WTC11 (cell line): ENCODE measurements around the gene NCMAP. TPM values are rescaled to one million over a fixed set of nuclear protein-coding genes. Genes with fewer than 3 reads are reported as not detected.

Experiments
- ATAC-seq: fragments of 200-7000 bp; cut with Tn5 transposase; 2 replicates; pipeline ENCODE4 v1.10.0; 2021; ENCODE audit warnings: mild to moderate bottlenecking, moderate library complexity
- CTCF ChIA-PET: fragments of 300-600 bp; sonication (Branson Sonifier 250); formaldehyde crosslinking; loops from one replicate; lab custom pipeline; 2021; ENCODE audit warnings: antibody characterized with exemption; lab: Charles Lee
- POLR2A ChIA-PET: fragments of 350-600 bp; sonication (Branson Sonifier 250); formaldehyde crosslinking; loops from one replicate; lab custom pipeline; 2021; ENCODE audit warnings: antibody characterized with exemption; lab: Charles Lee
- DNase-seq: peaks from one replicate; pipeline ENCODE4 v3.0.0; 2021; ENCODE audit warnings: low spot score
- H3K27ac Mint-ChIP-seq: 2 replicates; pipeline ENCODE4 v1.8.0; 2021; ENCODE audit warnings: mixed read lengths
- H3K27me3 Mint-ChIP-seq: 2 replicates; pipeline ENCODE4 v1.8.0; 2021; ENCODE audit warnings: low read depth, mild to moderate bottlenecking, moderate library complexity, mixed read lengths
- H3K36me3 Mint-ChIP-seq: 2 replicates; pipeline ENCODE4 v1.8.0; 2021; ENCODE audit warnings: mixed read lengths
- H3K4me1 Mint-ChIP-seq: 2 replicates; pipeline ENCODE4 v1.8.0; 2022; ENCODE audit warnings: mixed read lengths
- H3K4me3 Mint-ChIP-seq: 2 replicates; pipeline ENCODE4 v1.8.0; 2021; ENCODE audit warnings: mild to moderate bottlenecking, moderate library complexity, mixed read lengths
- H3K9me3 Mint-ChIP-seq: 2 replicates; pipeline ENCODE4 v1.8.0; 2021; ENCODE audit warnings: mixed read lengths
- E2F5 ChIP-seq: sonication (generic); formaldehyde crosslinking; IDR thresholded peaks from 2 replicates; pipeline ENCODE4 v1.8.1; 2022; ENCODE audit warnings: mild to moderate bottlenecking, moderate library complexity, missing genetic modification reagents
- EMX1 ChIP-seq: fragments of 250-450 bp; sonication (Bioruptor Pico); IDR thresholded peaks from 2 replicates; pipeline ENCODE4 v1.8.0; 2021; ENCODE audit warnings: mild to moderate bottlenecking
- GABPB1 ChIP-seq: sonication (generic); formaldehyde crosslinking; IDR thresholded peaks from 2 replicates; pipeline ENCODE4 v1.8.1; 2023; ENCODE audit warnings: mild to moderate bottlenecking, missing genetic modification reagents
- HMGA2 ChIP-seq: fragments of 250-450 bp; sonication (Bioruptor Pico); IDR thresholded peaks from 2 replicates; pipeline ENCODE4 v1.4.0; 2021; ENCODE audit warnings: mild to moderate bottlenecking, moderate library complexity
- IRF1 ChIP-seq: sonication (generic); formaldehyde crosslinking; IDR thresholded peaks from 2 replicates; pipeline ENCODE4 v1.8.0; 2023; ENCODE audit warnings: missing genetic modification reagents
- IRF2 ChIP-seq: sonication (generic); formaldehyde crosslinking; IDR thresholded peaks from 2 replicates; pipeline ENCODE4 v1.8.0; 2022; ENCODE audit warnings: low read depth, missing genetic modification reagents, borderline replicate concordance
- MXD4 ChIP-seq: fragments of 250-450 bp; sonication (Bioruptor Pico); IDR thresholded peaks from 2 replicates; pipeline ENCODE4 v1.8.0; 2021; ENCODE audit warnings: mild to moderate bottlenecking, moderate library complexity, borderline replicate concordance
- NR2C2 ChIP-seq: sonication (generic); formaldehyde crosslinking; IDR thresholded peaks from 2 replicates; pipeline ENCODE4 v1.8.0; 2022; ENCODE audit warnings: mild to moderate bottlenecking, missing genetic modification reagents
- RELA ChIP-seq: sonication (generic); formaldehyde crosslinking; IDR thresholded peaks from 2 replicates; pipeline ENCODE4 v1.8.1; 2022; ENCODE audit warnings: missing genetic modification reagents, mild to moderate bottlenecking, borderline replicate concordance
- RORB ChIP-seq: fragments of 250-450 bp; sonication (Bioruptor Pico); IDR thresholded peaks from 2 replicates; pipeline ENCODE4 v1.9.0; 2021; ENCODE audit warnings: mild to moderate bottlenecking
- USF1 ChIP-seq: sonication (generic); formaldehyde crosslinking; IDR thresholded peaks from 2 replicates; pipeline ENCODE4 v1.8.0; 2022; ENCODE audit warnings: mild to moderate bottlenecking, missing genetic modification reagents
- ZBTB21 ChIP-seq: sonication (generic); formaldehyde crosslinking; IDR thresholded peaks from 2 replicates; pipeline ENCODE4 v1.8.1; 2023; ENCODE audit warnings: mild to moderate bottlenecking, missing genetic modification reagents, borderline replicate concordance
- ZBTB43 ChIP-seq: sonication (generic); formaldehyde crosslinking; IDR thresholded peaks from 2 replicates; pipeline ENCODE4 v1.8.1; 2023; ENCODE audit warnings: mild to moderate bottlenecking, missing genetic modification reagents
- ZNF396 ChIP-seq: fragments of 250-450 bp; sonication (Bioruptor Pico); IDR thresholded peaks from 2 replicates; pipeline ENCODE4 v1.8.0; 2021; ENCODE audit warnings: mild to moderate bottlenecking, moderate library complexity, borderline replicate concordance
- ZNF425 ChIP-seq: fragments of 250-450 bp; sonication (Bioruptor Pico); conservative IDR thresholded peaks from 2 replicates; pipeline ENCODE4 v1.9.0; 2021; ENCODE audit warnings: mild to moderate bottlenecking
- ZNF512 ChIP-seq: sonication (generic); formaldehyde crosslinking; IDR thresholded peaks from 2 replicates; pipeline ENCODE4 v1.8.1; 2022; ENCODE audit warnings: missing genetic modification reagents, borderline replicate concordance
- ZNF532 ChIP-seq: fragments of 250-450 bp; sonication (Bioruptor Pico); IDR thresholded peaks from 2 replicates; pipeline ENCODE4 v1.9.0; 2021; ENCODE audit warnings: mild to moderate bottlenecking, borderline replicate concordance
- total RNA-seq: library from RNA; stranded (reverse); gene quantifications from 3 replicates; pipeline ENCODE4 v1.2.3, GENCODE V29; 2021

NCMAP gene
- total RNA-seq, 1 experiment from 2014 or later, result 0.26 TPM

DNA sequence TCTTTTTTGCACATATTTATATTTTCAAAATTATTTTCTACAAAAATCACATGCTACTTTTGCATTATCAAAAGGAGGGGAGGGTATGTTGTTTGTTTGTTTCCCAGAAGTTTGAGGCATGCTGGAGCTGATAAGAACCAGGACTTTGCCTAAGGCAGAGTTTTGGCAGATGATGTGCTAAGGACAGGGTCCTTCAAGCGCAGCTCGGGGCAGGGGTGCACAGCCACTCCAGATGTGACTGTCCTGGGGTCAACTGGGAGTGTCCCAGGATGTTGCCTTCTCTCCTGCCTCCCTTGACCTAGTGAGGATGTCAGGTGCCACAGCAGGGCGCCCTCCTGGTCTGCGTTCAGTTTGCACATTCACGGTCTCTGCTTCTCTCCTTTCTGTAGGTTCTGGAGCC lies 44.7 kb downstream of the NCMAP start:
- no peak for ATAC-seq
- no peak for DNase-seq
- Mint-ChIP-seq H3K4me1 (no peaks in the 10 kb centered on the region), H3K36me3 (no peaks in the 10 kb centered on the region), H3K9me3 (no peaks in the 10 kb centered on the region), H3K27ac (no peak overlapping the region), H3K4me3 (no peak overlapping the region), H3K27me3 (no peaks in the 10 kb centered on the region; the same call in 1 of the 2 replicates)
- ChIA-PET CTCF (no interaction called here), POLR2A (no interaction called here)
- TF ChIP-seq EMX1 (CRISPR knock-in tag), result no peak
- TF ChIP-seq MXD4, result no peak
- TF ChIP-seq HMGA2 (CRISPR knock-in tag), result no peak
- TF ChIP-seq IRF2, result no peak
- TF ChIP-seq ZNF512, result no peak
- TF ChIP-seq ZNF532, result no peak
- no peak for TF ChIP-seq RORB (CRISPR knock-in tag)
- no peak for TF ChIP-seq ZBTB43 (CRISPR knock-in tag)
- no peak for TF ChIP-seq NR2C2 (CRISPR knock-in tag)
- no peak for TF ChIP-seq ZBTB21 (CRISPR knock-in tag)
- TF ChIP-seq IRF1, result no peak
- TF ChIP-seq ZNF396 (CRISPR knock-in tag), result no peak
- no peak for TF ChIP-seq ZNF425 (CRISPR knock-in tag)
- no peak for TF ChIP-seq USF1 (CRISPR knock-in tag)

DNA sequence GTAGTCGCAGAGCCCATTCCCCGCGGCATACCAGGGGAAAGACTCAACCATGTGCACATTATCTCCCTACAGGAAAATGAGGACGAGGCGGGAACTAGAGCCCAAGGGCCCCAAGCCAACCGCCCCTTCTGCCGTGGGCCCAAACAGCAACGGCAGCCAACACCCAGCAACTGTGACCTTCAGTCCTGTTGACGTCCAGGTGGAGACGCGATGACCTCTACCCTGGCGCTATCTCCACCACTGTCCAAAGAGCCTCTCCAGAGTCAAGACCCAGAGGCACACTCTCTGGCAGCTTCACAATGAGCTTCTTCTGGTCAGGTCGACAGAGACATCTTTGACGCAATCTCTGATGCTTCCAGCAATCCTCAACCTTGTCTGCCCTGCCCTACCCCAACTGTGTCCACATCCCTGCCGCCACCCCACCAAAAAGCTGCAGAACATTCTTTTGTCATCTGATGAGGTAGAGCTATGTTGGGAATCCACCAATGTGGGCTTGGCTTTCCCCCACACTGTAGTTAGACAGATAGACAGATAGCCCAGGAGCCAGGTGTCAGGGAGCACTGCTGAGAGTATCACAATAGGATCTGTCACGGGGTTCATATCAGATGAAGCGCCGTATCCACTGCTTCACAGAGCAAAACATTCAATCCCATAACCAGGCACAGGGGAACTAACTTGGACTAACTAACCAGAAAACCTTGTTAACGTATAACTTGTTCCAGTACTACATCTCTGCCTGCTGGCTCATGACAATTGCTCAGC lies 49.8 kb downstream of the NCMAP start:
- no peaks in the 10 kb centered on the region; the same call in 1 of the 2 replicates for H3K27me3 Mint-ChIP-seq
- ChIA-PET CTCF (interaction anchor here (1.2 to 1.4 kb wide), 2 partner anchors 18 to 225 kb away, joined by 3 to 11 read pairs; no protein-coding TSS in a partner anchor), POLR2A (no interaction called here)
- H3K36me3 Mint-ChIP-seq, result no peaks in the 10 kb centered on the region
- no peaks in the 10 kb centered on the region for H3K4me1 Mint-ChIP-seq
- DNase-seq (no peak), ATAC-seq (no peak)
- TF ChIP-seq GABPB1 (CRISPR knock-in tag), result peak; percentile 37; the same call in 1 of the 2 replicates
- no peak for TF ChIP-seq RELA (CRISPR knock-in tag)
- no peak for TF ChIP-seq IRF1
- TF ChIP-seq ZNF512, result no peak
- no peak for TF ChIP-seq E2F5 (CRISPR knock-in tag)
- H3K27ac Mint-ChIP-seq, result no peak overlapping the region
- H3K4me3 Mint-ChIP-seq, result no peak overlapping the region
- no peaks in the 10 kb centered on the region for H3K9me3 Mint-ChIP-seq
